GM12878 (cell line): ENCODE measurements around the gene MXRA8. TPM values are rescaled to one million over a fixed set of nuclear protein-coding genes. Genes with fewer than 3 reads are reported as not detected.

Experiments
- ATAC-seq: fragments of 200-7000 bp; cut with Tn5 transposase; 3 replicates; pipeline ENCODE4 v1.9.1; 2020; ENCODE audit warnings: mild to moderate bottlenecking, moderate library complexity
- BruUV-seq: library from RNA; stranded (reverse); fragments of 400-500 nt; replicated peaks from 2 replicates; lab custom pipeline; 2021; lab: Mats Ljungman, UMichigan
- CTCF ChIA-PET: fragments of 300-600 bp; sonication (Branson Sonifier 250); formaldehyde crosslinking; extraction: SDS; loops from one replicate; lab custom pipeline; 2021; ENCODE audit warnings: inconsistent platforms; lab: Yijun Ruan, JAX
- POLR2A ChIA-PET: fragments of 350-600 bp; formaldehyde crosslinking; extraction: SDS; loops from one replicate; lab custom pipeline; 2021; ENCODE audit warnings: inconsistent platforms; lab: Charles Lee
- RAD21 ChIA-PET: fragments of 300-600 bp; sonication (Branson Sonifier 250); formaldehyde crosslinking; loops from one replicate; lab custom pipeline; 2023; ENCODE audit warnings: antibody characterized with exemption; ENCODE audit not compliant: unreplicated experiment; lab: Charles Lee
- SMC1A ChIA-PET: fragments of 300-600 bp; sonication (Branson Sonifier 250); formaldehyde crosslinking; loops from one replicate; lab custom pipeline; 2023; ENCODE audit not compliant: unreplicated experiment, uncharacterized antibody; lab: Charles Lee
- DNase-seq: peaks from one replicate; pipeline ENCODE4 v3.0.0-alpha.2; 2011; ENCODE audit warnings: low read depth, low spot score
- FAIRE-seq: peaks from 3 replicates; lab custom pipeline; 2011; peaks lifted over from hg19 to GRCh38; lab: Jason Lieb, UNC
- H2AFZ ChIP-seq: 2 replicates; pipeline ENCODE4 v1.6.0; 2011; ENCODE audit warnings: low read depth, low read length, control low read depth; ENCODE audit not compliant: control insufficient read depth
- H3K27ac ChIP-seq: 2 replicates; pipeline ENCODE4 v1.5.1; 2011; ENCODE audit warnings: control low read depth; ENCODE audit not compliant: control insufficient read depth, insufficient read depth
- H3K27me3 ChIP-seq, 2 experiments: replicated peaks in 1 of 2; 2 replicates each; pipeline versions ENCODE4 v1.6.0 to v1.6.1; 2011; ENCODE audit warnings: low read length in 1 of 2; ENCODE audit not compliant: control insufficient read depth in 2 of 2, insufficient read depth in 2 of 2
- H3K36me3 ChIP-seq, 2 experiments: 2 replicates each; pipeline ENCODE4 v1.5.1; 2011; ENCODE audit warnings: low read length in 1 of 2; ENCODE audit not compliant: control insufficient read depth in 2 of 2, insufficient read depth in 2 of 2
- H3K4me1 ChIP-seq: 2 replicates; pipeline ENCODE4 v1.6.1; 2011; ENCODE audit warnings: mild to moderate bottlenecking, low read length, moderate library complexity, mixed read lengths; ENCODE audit not compliant: control insufficient read depth, insufficient read depth
- H3K4me2 ChIP-seq: 2 replicates; pipeline ENCODE4 v1.6.0; 2011; ENCODE audit warnings: control low read depth; ENCODE audit not compliant: control insufficient read depth, insufficient read depth
- H3K4me3 ChIP-seq: fragments of 200-600 bp; sonication (generic); 2 replicates; pipeline ENCODE4 v1.5.1; 2016
- H3K79me2 ChIP-seq: 2 replicates; pipeline ENCODE4 v1.6.0; 2011; ENCODE audit warnings: low read length; ENCODE audit not compliant: control insufficient read depth, insufficient read depth
- H3K9ac ChIP-seq: 2 replicates; pipeline ENCODE4 v1.8.0; 2011; ENCODE audit warnings: low read length, control low read depth, mixed read lengths; ENCODE audit not compliant: control insufficient read depth, insufficient read depth
- H3K9me3 ChIP-seq: replicated peaks from 3 replicates; pipeline ENCODE4 v1.5.1; 2011; ENCODE audit warnings: mild to moderate bottlenecking, low read length; ENCODE audit not compliant: control insufficient read depth, insufficient read depth
- H4K20me1 ChIP-seq: 2 replicates; pipeline ENCODE4 v1.6.0; 2011; ENCODE audit not compliant: control insufficient read depth, insufficient read depth
- FOXK2 ChIP-seq: fragments of 450-650 bp; IDR thresholded peaks from 2 replicates; pipeline ENCODE4 v1.6.1; 2017; ENCODE audit warnings: mild to moderate bottlenecking, moderate library complexity
- GATAD2B ChIP-seq: fragments of 450-650 bp; conservative IDR thresholded peaks from 2 replicates; pipeline ENCODE4 v1.6.1; 2017; ENCODE audit warnings: low read depth, mild to moderate bottlenecking, moderate library complexity
- SMARCA5 ChIP-seq: fragments of 450-650 bp; IDR thresholded peaks from 2 replicates; pipeline ENCODE4 v1.6.1; 2017; ENCODE audit warnings: mild to moderate bottlenecking
- SP1 ChIP-seq: IDR thresholded peaks from one replicate; pipeline ENCODE4 v1.6.1; 2011; ENCODE audit warnings: low read depth, low read length
- TCF12 ChIP-seq: IDR thresholded peaks from 2 replicates; pipeline ENCODE4 v1.6.1; 2011; ENCODE audit warnings: low read depth, mild to moderate bottlenecking, low read length
- WGBS: methylation state at CpG from one replicate; pipeline ENCODE4 v1.1.6; 2016; ENCODE audit warnings: low lambda C conversion rate; ENCODE audit not compliant: insufficient replicate concordance, insufficient coverage; ENCODE audit errors: missing lambda C conversion rate; 5-methylcytosine and 5-hydroxymethylcytosine counted together
- in situ Hi-C: fragments of 300-500 bp; cut with MboI; formaldehyde crosslinking; loops from 9 replicates; pipeline ENCODE4 v1.14.3; 2018; ENCODE audit warnings: mixed read lengths
- intact Hi-C: fragments of 100-400 bp; cut with micrococcal nuclease; formaldehyde crosslinking; loops from one replicate; pipeline ENCODE4 v1.14.2; 2022; ENCODE audit not compliant: unreplicated experiment
- polyA plus RNA-seq, 11 experiments: library from polyadenylated mRNA; depleted of rRNA in 4 of 11; unstranded in 6 of 11; stranded (reverse) in 5 of 11; fragments of >200 nt; fragmentation: Nextera tagmentation in 4 of 11; fragmentation: Illumina TruSeq in 1 of 11; extraction: Ambion mirVana in 4 of 11; extraction: Trizol in 1 of 11; gene quantifications; 1 replicate in 1 of 11; 2 replicates in 10 of 11; pipeline versions ENCODE4 v1.2.1 to v1.2.3, GENCODE V29; 2011 to 2016; ENCODE audit warnings: inconsistent platforms in 2 of 11, missing spikeins in 2 of 11, low read depth in 1 of 11
- total RNA-seq, 4 experiments: library from RNA; depleted of rRNA in 3 of 4; stranded (reverse); fragments of >200 nt in 3 of 4; fragmentation: Illumina TruSeq in 1 of 4; extraction: Trizol in 1 of 4; gene quantifications; 2 replicates each; pipeline versions ENCODE4 v1.2.1 to v1.2.3, GENCODE V29; 2013 to 2021
- TF ChIP-seq, protein P1 (sequence below): IDR thresholded peaks from 2 replicates; pipeline ENCODE4 v1.6.1; 2012; ENCODE audit warnings: mild to moderate bottlenecking, low read depth, low read length

Gene MXRA8
- total and polyA plus RNA-seq, 10 of the 15 experiments (the other 5 are each of a cell fraction or from before 2014, with no cell fraction given), result 0.11 to 0.54 (median 0.21) TPM; not detected in 6

DNA sequence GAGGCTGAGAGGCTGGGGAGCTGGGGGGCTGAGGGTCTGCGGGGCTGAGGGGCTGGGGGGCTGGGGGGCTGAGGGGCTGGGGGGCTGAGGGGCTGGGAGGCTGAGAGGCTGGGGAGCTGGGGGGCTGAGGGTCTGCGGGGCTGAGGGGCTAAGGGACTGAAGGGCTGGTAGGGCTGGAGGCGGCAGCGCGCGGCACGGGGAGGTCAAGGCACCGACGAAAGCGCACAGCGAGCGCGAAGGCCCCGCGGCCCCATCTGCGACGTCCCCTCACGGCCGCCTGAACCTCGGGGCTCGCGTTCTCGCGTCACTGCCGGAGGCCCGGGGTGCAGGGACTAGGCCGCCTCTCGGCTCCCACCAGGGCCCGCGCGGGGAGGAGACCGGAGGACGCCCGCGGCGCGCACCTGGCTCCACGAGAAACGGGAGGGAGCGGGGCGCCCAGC, 34.3 kb downstream of the MXRA8 start (continued):
- TF ChIP-seq, protein P1, sequence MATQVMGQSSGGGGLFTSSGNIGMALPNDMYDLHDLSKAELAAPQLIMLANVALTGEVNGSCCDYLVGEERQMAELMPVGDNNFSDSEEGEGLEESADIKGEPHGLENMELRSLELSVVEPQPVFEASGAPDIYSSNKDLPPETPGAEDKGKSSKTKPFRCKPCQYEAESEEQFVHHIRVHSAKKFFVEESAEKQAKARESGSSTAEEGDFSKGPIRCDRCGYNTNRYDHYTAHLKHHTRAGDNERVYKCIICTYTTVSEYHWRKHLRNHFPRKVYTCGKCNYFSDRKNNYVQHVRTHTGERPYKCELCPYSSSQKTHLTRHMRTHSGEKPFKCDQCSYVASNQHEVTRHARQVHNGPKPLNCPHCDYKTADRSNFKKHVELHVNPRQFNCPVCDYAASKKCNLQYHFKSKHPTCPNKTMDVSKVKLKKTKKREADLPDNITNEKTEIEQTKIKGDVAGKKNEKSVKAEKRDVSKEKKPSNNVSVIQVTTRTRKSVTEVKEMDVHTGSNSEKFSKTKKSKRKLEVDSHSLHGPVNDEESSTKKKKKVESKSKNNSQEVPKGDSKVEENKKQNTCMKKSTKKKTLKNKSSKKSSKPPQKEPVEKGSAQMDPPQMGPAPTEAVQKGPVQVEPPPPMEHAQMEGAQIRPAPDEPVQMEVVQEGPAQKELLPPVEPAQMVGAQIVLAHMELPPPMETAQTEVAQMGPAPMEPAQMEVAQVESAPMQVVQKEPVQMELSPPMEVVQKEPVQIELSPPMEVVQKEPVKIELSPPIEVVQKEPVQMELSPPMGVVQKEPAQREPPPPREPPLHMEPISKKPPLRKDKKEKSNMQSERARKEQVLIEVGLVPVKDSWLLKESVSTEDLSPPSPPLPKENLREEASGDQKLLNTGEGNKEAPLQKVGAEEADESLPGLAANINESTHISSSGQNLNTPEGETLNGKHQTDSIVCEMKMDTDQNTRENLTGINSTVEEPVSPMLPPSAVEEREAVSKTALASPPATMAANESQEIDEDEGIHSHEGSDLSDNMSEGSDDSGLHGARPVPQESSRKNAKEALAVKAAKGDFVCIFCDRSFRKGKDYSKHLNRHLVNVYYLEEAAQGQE, result no peak
- TF ChIP-seq FOXK2 (no peak), TCF12 (0 out of 2 replicates have a peak, but pooled peaks have one; percentile 9), SMARCA5 (0 out of 2 replicates have a peak, but pooled peaks have one; percentile 30), GATAD2B (peak; percentile 26; the same call in 1 of the 2 replicates)

DNA sequence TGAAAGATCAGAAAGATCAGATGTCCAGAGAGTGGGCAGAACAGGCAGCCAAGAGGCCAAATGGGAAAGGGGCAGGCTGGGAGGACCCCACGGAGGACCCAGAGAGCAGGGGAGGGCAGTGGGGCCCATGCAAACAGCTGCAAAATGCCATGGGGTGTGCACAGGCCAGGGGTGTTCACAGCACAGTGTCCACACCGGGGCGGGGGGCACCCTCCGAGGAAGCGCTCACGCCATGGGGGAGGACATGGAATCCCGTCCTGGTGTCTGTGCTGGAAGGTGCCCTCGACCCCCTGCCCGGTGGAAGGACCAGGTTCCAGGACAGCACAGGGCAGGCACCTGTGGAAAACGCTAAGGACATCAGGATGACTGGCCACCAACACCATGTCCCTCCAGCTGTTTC, 35.4 kb downstream of the MXRA8 start:
- H3K9ac ChIP-seq, result no peak overlapping the region; the same call in 1 of the 2 replicates
- H3K4me2 ChIP-seq, result peak overlapping the region; percentile 52
- no peaks in the 10 kb centered on the region for H3K27me3 ChIP-seq
- H3K9me3 ChIP-seq, result no peaks in the 10 kb centered on the region
- TF ChIP-seq SP1, result no peak
- TF ChIP-seq, all 136 proteins: peak for 0
- ATAC-seq, result no peak
- Histone ChIP-seq H3K4me3 (peak overlapping the region; percentile 41; the same call in 1 of the 2 replicates), H3K27ac (no peak overlapping the region), H2AFZ (no peak overlapping the region), H3K4me1 (peaks cover 10% of the 10 kb centered on the region), H4K20me1 (no peaks in the 10 kb centered on the region; the same call in 1 of the 2 replicates), H3K79me2 (peaks cover 44% of the 10 kb centered on the region), H3K36me3 (peaks cover 0 to 9% of the 10 kb centered on the region in 2 experiments; a peak in 3 of 4 replicates)
- ChIA-PET SMC1A (interaction anchor here (0.8 kb wide), 1 partner anchor 49 kb away, joined by 3 read pairs; no protein-coding TSS in a partner anchor), CTCF (no interaction called here), POLR2A (interaction anchor here (0.7 kb wide), 1 partner anchor 38 kb away, joined by 3 read pairs; no protein-coding TSS in a partner anchor), RAD21 (no interaction called here)
- no peak for DNase-seq
- in situ Hi-C loops, result no loop called here
- intact Hi-C loops, result no loop called here
- no peak for FAIRE-seq
- no TSS peak for BruUV-seq
- 83% methylated on average over 10 of the region's 10 CpGs for WGBS
